OCI-LY7 (cell line): ENCODE results near the gene ZBED1. TPM values are rescaled to one million over a fixed set of nuclear protein-coding genes. Genes with fewer than 3 reads are reported as not detected.
"Not testable (repeated sequence)": the region's sequence is repeated elsewhere in the genome, so short reads cannot be mapped to it uniquely, and the experiment has no call there.

ENCODE experiments used
- BruUV-seq: library from RNA; stranded (reverse); fragments of 400-500 nt; replicated peaks from 2 replicates; lab custom pipeline; 2021; lab: Mats Ljungman, UMichigan
- CTCF ChIA-PET: fragments of 300-600 bp; sonication (Branson Sonifier 250); formaldehyde crosslinking; loops from one replicate; lab custom pipeline; 2022; ENCODE audit warnings: antibody characterized with exemption; ENCODE audit not compliant: unreplicated experiment; lab: Charles Lee
- POLR2A ChIA-PET: fragments of 300-600 bp; sonication (Branson Sonifier 250); formaldehyde crosslinking; loops from one replicate; lab custom pipeline; 2022; ENCODE audit warnings: antibody characterized with exemption; lab: Charles Lee
- DNase-seq: peaks from one replicate; pipeline ENCODE4 v3.0.0-alpha.2; 2015; ENCODE audit warnings: low spot score
- H2AFZ ChIP-seq: fragments of 200-600 bp; sonication (generic), shearing (Covaris generic); 2 replicates; pipeline ENCODE4 v1.6.1; 2014; ENCODE audit warnings: mild to moderate bottlenecking, antibody characterized with exemption, low read length, moderate library complexity
- H3K27ac ChIP-seq: fragments of 200-600 bp; sonication (generic); 2 replicates; pipeline ENCODE4 v1.5.1; 2014; ENCODE audit warnings: mixed run types, low read depth, mild to moderate bottlenecking, moderate library complexity, low read length, inconsistent platforms; ENCODE audit not compliant: poor library complexity, severe bottlenecking
- H3K36me3 ChIP-seq: fragments of 200-600 bp; sonication (generic); 2 replicates; pipeline ENCODE4 v1.6.1; 2014; ENCODE audit warnings: mild to moderate bottlenecking, antibody characterized with exemption, low read length, moderate library complexity, mixed read lengths; ENCODE audit not compliant: insufficient read depth
- H3K4me1 ChIP-seq: fragments of 200-600 bp; sonication (generic); 2 replicates; pipeline ENCODE4 v1.5.1; 2014; ENCODE audit warnings: mild to moderate bottlenecking, low read length; ENCODE audit not compliant: insufficient read depth, poor library complexity, severe bottlenecking
- H3K4me2 ChIP-seq: fragments of 200-600 bp; sonication (generic); 2 replicates; pipeline ENCODE4 v1.6.1; 2014; ENCODE audit warnings: mild to moderate bottlenecking, low read length
- H3K4me3 ChIP-seq: fragments of 200-600 bp; sonication (generic); 2 replicates; pipeline ENCODE4 v1.5.1; 2014; ENCODE audit warnings: mild to moderate bottlenecking, low read depth, low read length; ENCODE audit not compliant: poor library complexity, severe bottlenecking
- H3K79me2 ChIP-seq: fragments of 200-600 bp; sonication (generic); 2 replicates; pipeline ENCODE4 v1.6.1; 2016; ENCODE audit warnings: low read depth, mild to moderate bottlenecking, low read length, moderate library complexity, mixed read lengths; ENCODE audit not compliant: insufficient read depth
- H3K9me2 ChIP-seq: fragments of 200-600 bp; sonication (generic); 2 replicates; pipeline ENCODE4 v1.6.1; 2016; ENCODE audit warnings: mild to moderate bottlenecking, low read length, mixed read lengths; ENCODE audit not compliant: insufficient read depth
- H3K9me3 ChIP-seq: fragments of 200-600 bp; sonication (generic); 2 replicates; pipeline ENCODE4 v1.6.1; 2014; ENCODE audit warnings: mild to moderate bottlenecking, mixed run types, low read length, mixed read lengths
- H4K20me1 ChIP-seq: fragments of 200-600 bp; sonication (generic); 2 replicates; pipeline ENCODE4 v1.6.1; 2014; ENCODE audit warnings: mild to moderate bottlenecking, antibody characterized with exemption, low read length, moderate library complexity, mixed read lengths; ENCODE audit not compliant: insufficient read depth
- CTCF ChIP-seq: fragments of 200-600 bp; sonication (generic); conservative IDR thresholded peaks from 2 replicates; pipeline ENCODE4 v1.5.1; 2014; ENCODE audit warnings: mild to moderate bottlenecking, antibody characterized with exemption, low read length, moderate library complexity, mixed read lengths
- EZH2phosphoT487 ChIP-seq: fragments of 200-600 bp; sonication (generic); IDR thresholded peaks from 2 replicates; pipeline ENCODE4 v1.6.1; 2018; ENCODE audit warnings: low read depth, borderline replicate concordance, mild to moderate bottlenecking, mixed run types, antibody characterized with exemption, low read length, moderate library complexity, mixed read lengths
- intact Hi-C: fragments of 100-400 bp; cut with micrococcal nuclease; formaldehyde crosslinking; loops from one replicate; pipeline ENCODE4 v1.10.0; 2022; ENCODE audit not compliant: unreplicated experiment
- total RNA-seq, 2 experiments: library from RNA; depleted of rRNA in 1 of 2; stranded (reverse); fragments of >200 nt in 1 of 2; shearing (Covaris generic) in 1 of 2; gene quantifications; 2 replicates each; pipeline ENCODE4 v1.2.3, GENCODE V29; 2014 to 2022

ZBED1 gene
- total RNA-seq, 2 experiments from 2014 or later: 57.6 to 58.7 TPM

DNA sequence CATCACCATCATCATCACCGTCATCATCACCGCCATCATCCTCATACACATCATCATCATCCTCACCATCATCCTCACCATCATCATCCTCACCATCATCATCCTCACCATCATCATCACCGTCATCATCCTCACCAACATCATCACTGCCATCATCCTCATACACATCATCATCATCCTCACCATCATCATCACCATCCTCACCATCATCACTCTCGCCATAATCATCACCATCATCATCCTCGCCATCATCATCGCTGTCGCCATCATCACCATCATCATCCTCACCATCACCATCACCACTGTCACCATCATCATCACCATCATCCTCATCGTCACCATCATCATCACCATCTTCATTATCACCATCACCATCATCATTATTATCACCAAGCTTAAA is 19.8 kb upstream of the ZBED1 start:
- BruUV-seq: no TSS peak
- POLR2A ChIA-PET: no interaction called here

DNA sequence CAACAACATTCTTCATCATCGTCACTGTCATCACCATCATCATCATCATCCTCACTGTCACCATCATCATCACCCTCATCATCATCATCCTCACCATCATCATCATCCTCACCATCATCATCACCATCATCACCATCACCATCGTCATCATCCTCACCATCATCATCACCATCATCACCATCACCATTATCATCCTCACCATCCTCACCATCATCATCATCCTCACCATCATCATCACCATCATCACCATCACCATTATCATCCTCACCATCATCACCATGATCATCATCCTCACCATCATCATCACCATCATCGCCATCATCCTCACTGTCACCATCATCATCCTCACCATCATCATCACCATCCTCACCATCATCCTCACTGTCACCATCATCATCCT is 18.9 kb upstream of the ZBED1 start:
- H3K4me2 ChIP-seq, H3K36me3 ChIP-seq, BruUV-seq, H3K9me3 ChIP-seq, H4K20me1 ChIP-seq, POLR2A ChIA-PET, H3K9me2 ChIP-seq, H3K27ac ChIP-seq, H3K4me3 ChIP-seq, CTCF ChIA-PET, H3K79me2 ChIP-seq, H2AFZ ChIP-seq, DNase-seq: not testable (repeated sequence)
- intact Hi-C loops: loop anchor here (5.0 to 10.0 kb wide), 3 partner anchors 175 to 1065 kb away; partner anchors contain the start of genes ASMTL and CD99
- peaks cover 68% of the 10 kb centered on the region for H3K4me1 ChIP-seq

More for the DNA sequence above, 19.8 kb upstream of the ZBED1 start:
- Histone ChIP-seq H3K36me3 (no peaks in the 10 kb centered on the region), H3K4me2 (peak overlapping the region; percentile 55), H2AFZ (peak overlapping the region; percentile 37; the same call in 1 of the 2 replicates), H3K27ac (peak overlapping the region; percentile 94), H3K9me3 (no peaks in the 10 kb centered on the region), H3K9me2 (no peaks in the 10 kb centered on the region), H3K4me1 (peaks cover 59% of the 10 kb centered on the region), H3K79me2 (no peaks in the 10 kb centered on the region), H3K4me3 (no peak overlapping the region), H4K20me1 (no peaks in the 10 kb centered on the region)
- intact Hi-C loops: no loop called here
- CTCF ChIA-PET: no interaction called here
- TF ChIP-seq EZH2phosphoT487 (no peak), CTCF (no peak)
- no peak for DNase-seq

- ChIA-PET CTCF (no interaction called here), POLR2A (no interaction called here)
- no peaks in the 10 kb centered on the region for H3K36me3 ChIP-seq
- H2AFZ ChIP-seq: peak overlapping the region; percentile 61; the same call in 1 of the 2 replicates
- TF ChIP-seq EZH2phosphoT487 (no peak), CTCF (no peak)
- H3K27ac ChIP-seq: peak overlapping the region; percentile 98
- H3K4me2 ChIP-seq: peak overlapping the region; percentile 80
- H3K9me3 ChIP-seq: no peaks in the 10 kb centered on the region
- peak; percentile 86 for DNase-seq
- no peaks in the 10 kb centered on the region for H4K20me1 ChIP-seq
- TSS peak; percentile 78 for BruUV-seq
- H3K79me2 ChIP-seq: no peaks in the 10 kb centered on the region
- H3K4me1 ChIP-seq: peaks cover 86% of the 10 kb centered on the region
- peak overlapping the region; percentile 52 for H3K4me3 ChIP-seq
- no peaks in the 10 kb centered on the region for H3K9me2 ChIP-seq
- intact Hi-C loops: loop anchor here (1.0 to 10.0 kb wide), 5 partner anchors 17 to 1062 kb away; partner anchors contain the start of genes ASMTL, CD99, DHRSX and ZBED1
Measured at GRCh38 chrX:2517055-2517454, 16.3 kb upstream of the ZBED1 start.
